ENCODE data around the gene STK32C. TPM values are rescaled to one million over a fixed set of nuclear protein-coding genes. Genes with fewer than 3 reads are reported as not detected.

The STK32C gene
- total RNA-seq, 2 donors from 2014 or later = 0.78 to 4.0 TPM

DNA sequence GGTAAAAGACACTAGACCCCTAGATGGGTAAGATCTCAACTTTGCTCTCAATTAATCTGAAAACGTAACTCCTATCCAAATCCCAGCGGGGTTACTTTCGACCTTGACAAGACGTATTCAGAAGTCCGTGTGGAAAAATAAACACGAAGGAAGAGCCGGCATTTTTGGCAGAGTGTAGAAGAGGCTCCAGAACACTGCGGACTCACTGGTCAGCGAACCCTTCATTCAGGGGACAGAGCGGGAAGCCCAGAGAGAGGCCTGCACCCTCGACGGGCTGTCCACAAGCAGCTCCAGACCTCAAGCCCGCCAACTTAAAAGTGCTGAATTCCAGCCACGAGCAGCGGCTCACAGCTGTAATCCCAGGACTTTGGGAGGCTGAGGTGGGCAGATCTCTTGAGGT, 66.3 kb downstream of the STK32C start:
- Histone ChIP-seq H3K4me3 (no peak overlapping the region), H3K27ac (no peak overlapping the region), H3K36me3 (replicated peaks in 1 of 2; ENCODE audit: insufficient read depth in 1 of 2, low read depth in 2 of 2) (no peaks in the 10 kb centered on the region), H3K4me1 (no peaks in the 10 kb centered on the region), H3K27me3 (no peaks in the 10 kb centered on the region), H3K9me3 (no peaks in the 10 kb centered on the region)
- intact Hi-C loops (cut with DNase I) = no loop called here
- TF ChIP-seq, protein P1, sequence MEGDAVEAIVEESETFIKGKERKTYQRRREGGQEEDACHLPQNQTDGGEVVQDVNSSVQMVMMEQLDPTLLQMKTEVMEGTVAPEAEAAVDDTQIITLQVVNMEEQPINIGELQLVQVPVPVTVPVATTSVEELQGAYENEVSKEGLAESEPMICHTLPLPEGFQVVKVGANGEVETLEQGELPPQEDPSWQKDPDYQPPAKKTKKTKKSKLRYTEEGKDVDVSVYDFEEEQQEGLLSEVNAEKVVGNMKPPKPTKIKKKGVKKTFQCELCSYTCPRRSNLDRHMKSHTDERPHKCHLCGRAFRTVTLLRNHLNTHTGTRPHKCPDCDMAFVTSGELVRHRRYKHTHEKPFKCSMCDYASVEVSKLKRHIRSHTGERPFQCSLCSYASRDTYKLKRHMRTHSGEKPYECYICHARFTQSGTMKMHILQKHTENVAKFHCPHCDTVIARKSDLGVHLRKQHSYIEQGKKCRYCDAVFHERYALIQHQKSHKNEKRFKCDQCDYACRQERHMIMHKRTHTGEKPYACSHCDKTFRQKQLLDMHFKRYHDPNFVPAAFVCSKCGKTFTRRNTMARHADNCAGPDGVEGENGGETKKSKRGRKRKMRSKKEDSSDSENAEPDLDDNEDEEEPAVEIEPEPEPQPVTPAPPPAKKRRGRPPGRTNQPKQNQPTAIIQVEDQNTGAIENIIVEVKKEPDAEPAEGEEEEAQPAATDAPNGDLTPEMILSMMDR (IDR thresholded peaks at IDR 0.05) = no peak
- TF ChIP-seq POLR2A (IDR thresholded peaks at IDR 0.05) = no peak
- DNase-seq (no peak), ATAC-seq (no peak)
- 66 to 67% methylated on average over 15 of the region's 15 CpGs for WGBS, 2 donors

DNA sequence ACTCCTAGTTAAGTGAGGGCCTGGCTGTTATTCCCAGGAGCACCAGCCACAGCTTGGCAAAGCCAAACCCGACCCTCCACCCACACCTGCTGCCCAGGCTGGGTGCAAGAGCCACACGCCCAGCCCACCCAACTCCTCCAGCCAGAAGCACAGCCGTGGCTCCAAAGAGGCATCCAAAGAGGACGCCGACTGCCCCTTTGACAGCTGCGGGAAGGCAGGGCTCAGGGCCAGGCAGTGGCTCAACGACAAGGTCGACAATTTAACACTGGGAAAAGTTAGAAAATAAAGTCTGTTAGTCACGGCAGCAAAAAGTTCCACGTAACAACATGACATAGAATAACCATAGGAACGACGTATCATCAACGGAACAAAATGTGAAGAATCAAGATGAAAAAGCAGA, 66.7 kb downstream of the STK32C start:
- 70 to 74% methylated on average over 12 to 13 of the region's 13 CpGs for WGBS, 2 donors
- no peaks in the 10 kb centered on the region for H3K4me1 ChIP-seq
- no peaks in the 10 kb centered on the region for H3K27me3 ChIP-seq
- ATAC-seq (no peak), DNase-seq (no peak)
- TF ChIP-seq, protein P1 (IDR thresholded peaks at IDR 0.05) = no peak
- TF ChIP-seq POLR2A (IDR thresholded peaks at IDR 0.05) = no peak
- no peak overlapping the region for H3K4me3 ChIP-seq
- H3K9me3 ChIP-seq = no peaks in the 10 kb centered on the region
- H3K27ac ChIP-seq = no peak overlapping the region
- H3K36me3 ChIP-seq (replicated peaks in 1 of 2; ENCODE audit: insufficient read depth in 1 of 2, low read depth in 2 of 2) = no peaks in the 10 kb centered on the region
- intact Hi-C loops (cut with DNase I) = no loop called here

DNA sequence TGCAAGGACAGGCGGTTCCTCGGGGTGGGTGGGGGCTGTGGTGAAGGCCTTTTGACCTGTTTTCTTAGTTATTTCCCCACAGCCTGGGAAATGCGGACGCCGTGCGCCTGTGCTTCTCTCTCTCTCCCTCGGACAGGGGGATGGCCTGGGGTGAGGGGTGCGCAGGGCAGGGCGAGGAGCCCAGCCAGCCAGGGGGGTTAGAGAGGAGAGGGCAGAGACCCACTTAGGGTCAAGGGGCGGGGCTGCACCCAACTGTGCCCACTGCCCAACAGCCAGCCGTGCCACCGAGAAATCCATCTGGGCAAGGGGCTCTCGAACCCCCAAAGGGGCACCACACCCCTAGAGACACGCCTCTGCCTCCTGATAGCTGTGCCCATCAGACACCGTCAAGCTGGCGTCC, 67.2 kb downstream of the STK32C start:
- intact Hi-C loops (cut with DNase I) = no loop called here
- no peaks in the 10 kb centered on the region for H3K27me3 ChIP-seq
- DNase-seq = no peak
- 83 to 86% methylated on average over 7 to 16 of the region's 16 CpGs for WGBS, 2 donors
- no peak for ATAC-seq
- no peaks in the 10 kb centered on the region for H3K4me1 ChIP-seq
- no peaks in the 10 kb centered on the region for H3K9me3 ChIP-seq
- H3K36me3 ChIP-seq (replicated peaks in 1 of 2; ENCODE audit: insufficient read depth in 1 of 2, low read depth in 2 of 2) = no peaks in the 10 kb centered on the region
- TF ChIP-seq POLR2A (IDR thresholded peaks at IDR 0.05) = no peak
- H3K4me3 ChIP-seq = no peak overlapping the region
- no peak overlapping the region for H3K27ac ChIP-seq

DNA sequence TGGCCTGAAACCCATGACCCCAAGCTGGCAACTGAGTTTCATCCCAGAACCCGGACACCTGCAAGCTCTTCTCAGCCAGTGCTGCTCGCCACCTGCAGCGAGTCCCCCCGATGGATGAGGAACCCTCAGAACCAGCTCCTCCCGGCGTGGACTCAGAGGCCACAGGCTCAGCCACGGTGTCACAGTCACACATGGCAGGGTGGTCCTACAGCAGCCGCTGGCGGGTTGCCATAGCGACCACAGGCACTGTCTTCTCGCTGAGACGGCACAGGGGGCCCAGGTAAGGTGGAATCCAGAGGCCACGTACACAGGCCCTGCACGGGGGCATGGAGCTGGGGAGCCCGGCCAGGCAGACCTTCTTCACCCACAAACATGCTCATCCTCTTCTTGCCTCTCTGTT, 67.6 kb downstream of the STK32C start:
- no peaks in the 10 kb centered on the region for H3K9me3 ChIP-seq
- WGBS, 2 donors = 80% methylated on average over 13 of the region's 15 CpGs; no CpG with 5 or more reads in 1 of the 2 donors
- H3K36me3 ChIP-seq (replicated peaks in 1 of 2; ENCODE audit: insufficient read depth in 1 of 2, low read depth in 2 of 2) = no peaks in the 10 kb centered on the region
- ATAC-seq (no peak), DNase-seq (no peak)
- intact Hi-C loops (cut with DNase I) = no loop called here
- H3K27ac ChIP-seq = no peak overlapping the region
- H3K27me3 ChIP-seq = no peaks in the 10 kb centered on the region
- no peaks in the 10 kb centered on the region for H3K4me1 ChIP-seq
- no peak overlapping the region for H3K4me3 ChIP-seq
- TF ChIP-seq, protein P1 (IDR thresholded peaks at IDR 0.05) = no peak
- no peak for TF ChIP-seq POLR2A (IDR thresholded peaks at IDR 0.05)

DNA sequence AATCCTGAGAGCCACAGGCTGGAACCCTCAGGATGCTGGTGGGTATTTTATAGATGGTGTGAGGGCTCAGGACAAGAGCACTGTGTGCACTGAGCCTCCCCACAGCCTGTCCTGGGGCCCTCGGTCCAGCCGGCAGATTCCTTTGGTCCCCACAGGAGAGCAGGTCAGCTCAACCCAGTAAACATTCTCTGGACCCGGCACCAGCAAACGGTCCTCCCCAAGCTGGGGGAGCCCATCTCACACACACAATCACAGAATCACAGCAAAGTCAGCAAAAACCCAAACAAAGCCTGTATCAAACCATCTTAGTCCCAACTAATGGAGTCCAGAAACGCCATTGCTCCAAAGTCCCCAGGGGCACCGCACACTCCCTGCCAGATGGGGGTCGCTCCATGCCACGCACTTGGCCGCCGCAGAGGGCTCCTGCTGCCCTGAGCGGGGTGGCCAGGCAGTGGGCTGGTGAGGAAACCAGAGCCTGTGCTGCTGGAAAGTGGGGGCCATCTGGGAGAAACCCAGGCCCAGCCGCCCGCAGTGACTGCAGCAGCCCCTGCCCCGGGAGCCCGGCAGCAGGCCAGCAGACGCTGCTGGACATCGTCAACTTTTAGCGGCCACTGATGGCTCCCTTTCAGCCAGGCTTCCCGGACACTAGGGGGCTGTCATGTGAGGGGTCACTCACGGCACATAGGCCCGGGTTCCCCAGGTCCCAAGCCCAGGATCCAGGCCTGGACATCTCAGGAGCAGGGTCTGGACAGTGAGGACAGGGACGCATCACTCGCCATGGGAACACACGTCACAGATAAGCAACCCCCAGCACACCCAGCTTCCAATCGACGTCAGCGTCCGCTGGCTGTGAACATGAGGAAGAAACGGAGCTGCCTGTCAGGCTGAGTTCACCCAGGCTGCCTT, 68.4 kb downstream of the STK32C start:
- no peaks in the 10 kb centered on the region for H3K9me3 ChIP-seq
- TF ChIP-seq, protein P1 (IDR thresholded peaks at IDR 0.05) = no peak
- no peak for TF ChIP-seq POLR2A (IDR thresholded peaks at IDR 0.05)
- H3K27ac ChIP-seq = no peak overlapping the region
- WGBS, 2 donors = 68 to 82% methylated on average over 7 to 29 of the region's 29 CpGs
- no peaks in the 10 kb centered on the region for H3K4me1 ChIP-seq
- intact Hi-C loops (cut with DNase I) = no loop called here
- no peaks in the 10 kb centered on the region for H3K27me3 ChIP-seq
- no peaks in the 10 kb centered on the region for H3K36me3 ChIP-seq (replicated peaks in 1 of 2; ENCODE audit: insufficient read depth in 1 of 2, low read depth in 2 of 2)
- DNase-seq (peak in 2 of 4 donors; percentile 13 to 31), ATAC-seq (peak; percentile 55)
- H3K4me3 ChIP-seq = no peak overlapping the region

All from body of pancreas (tissue), 4 donors.